CMK (cell line): Measurements from ENCODE around the gene VWA2.
A peak's percentile ranks its signal among the peaks of the same experiment; 100 is the strongest.

ENCODE experiments used
- DNase-seq: peaks from one replicate; pipeline ENCODE4 v3.0.0-alpha.2; 2010; ENCODE audit warnings: low read depth

The VWA2 gene

GRCh38 chr10:114300036-114300645 is 61.1 kb downstream of the VWA2 start:
- DNase-seq = no peak

- DNase-seq = no peak
These were observed 62.1 kb downstream of the VWA2 start for GRCh38 chr10:114301177-114301576.

GRCh38 chr10:114301951-114302710 is 63.1 kb downstream of the VWA2 start:
- DNase-seq = no peak

GRCh38 chr10:114303556-114303955 is 64.5 kb downstream of the VWA2 start:
- DNase-seq = no peak

- peak; percentile 33 for DNase-seq
These were observed 65.0 kb downstream of the VWA2 start for GRCh38 chr10:114304017-114304570.

- DNase-seq = no peak
These were observed 65.7 kb downstream of the VWA2 start for GRCh38 chr10:114304571-114305421.

GRCh38 chr10:114305521-114305925 is 66.5 kb downstream of the VWA2 start:
- no peak for DNase-seq

GRCh38 chr10:114306116-114306973 is 67.3 kb downstream of the VWA2 start:
- DNase-seq = no peak

GRCh38 chr10:114307731-114308130 is 68.7 kb downstream of the VWA2 start:
- DNase-seq = no peak

- DNase-seq = no peak
These were observed 69.7 kb downstream of the VWA2 start for GRCh38 chr10:114308531-114309363.

- DNase-seq = no peak
These were observed 70.3 kb downstream of the VWA2 start for GRCh38 chr10:114309364-114309651.

GRCh38 chr10:114310346-114310745 is 71.3 kb downstream of the VWA2 start:
- DNase-seq = no peak

GRCh38 chr10:114311023-114311422 is 72.0 kb downstream of the VWA2 start:
- DNase-seq = no peak

GRCh38 chr10:114311496-114312209 is 72.6 kb downstream of the VWA2 start:
- DNase-seq = no peak

- DNase-seq = no peak
These were observed 74.1 kb downstream of the VWA2 start for GRCh38 chr10:114313139-114313538.

- no peak for DNase-seq
These were observed 74.8 kb downstream of the VWA2 start for GRCh38 chr10:114313866-114314265.

GRCh38 chr10:114315566-114316420 is 76.7 kb downstream of the VWA2 start:
- no peak for DNase-seq

- no peak for DNase-seq
These were observed 77.7 kb downstream of the VWA2 start for GRCh38 chr10:114316744-114317143.
